Right hindlimb (tissue), 1 donor: ENCODE data around the gene ENPP3.
"Not testable (repeated sequence)": the region's sequence is repeated elsewhere in the genome, so short reads cannot be mapped to it uniquely, and the experiment has no call there.

Source experiments
- DNase-seq: peaks from one replicate; pipeline ENCODE4 v3.0.0-alpha.2; 2018

The ENPP3 gene

DNA sequence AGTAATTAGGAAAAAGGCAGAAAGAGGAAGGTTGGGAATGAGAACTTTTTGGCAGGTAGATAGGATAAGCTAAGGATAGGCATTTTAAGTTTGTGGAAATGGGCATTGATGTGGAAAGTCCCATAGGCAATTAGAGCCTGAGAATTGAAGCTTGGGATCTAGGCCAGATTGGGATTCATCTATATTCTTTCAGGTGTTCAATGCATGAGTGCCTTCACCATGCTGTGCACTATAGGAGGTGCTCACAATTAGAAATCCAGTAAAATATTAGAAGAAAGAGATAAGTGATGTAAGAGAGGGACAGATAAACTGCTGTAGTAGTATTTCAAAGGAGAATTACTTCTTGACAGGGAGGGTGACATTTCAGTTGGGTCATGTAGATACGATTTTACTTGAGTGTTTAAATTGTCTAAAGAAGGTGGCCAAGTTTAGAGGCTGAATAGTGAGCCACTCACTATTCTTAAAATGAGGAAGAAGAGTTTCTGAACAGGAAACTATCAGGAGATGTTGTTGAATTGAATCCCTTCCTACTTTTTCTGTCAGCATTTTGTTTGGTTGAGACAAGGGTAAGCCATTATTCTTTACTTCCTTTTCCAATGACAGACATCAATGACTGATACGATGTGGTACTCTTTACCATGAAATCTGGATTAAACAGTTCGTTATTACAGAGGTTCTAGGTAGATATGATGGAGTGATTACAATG is 104.7 kb downstream of the ENPP3 start:
- DNase-seq = no peak

DNA sequence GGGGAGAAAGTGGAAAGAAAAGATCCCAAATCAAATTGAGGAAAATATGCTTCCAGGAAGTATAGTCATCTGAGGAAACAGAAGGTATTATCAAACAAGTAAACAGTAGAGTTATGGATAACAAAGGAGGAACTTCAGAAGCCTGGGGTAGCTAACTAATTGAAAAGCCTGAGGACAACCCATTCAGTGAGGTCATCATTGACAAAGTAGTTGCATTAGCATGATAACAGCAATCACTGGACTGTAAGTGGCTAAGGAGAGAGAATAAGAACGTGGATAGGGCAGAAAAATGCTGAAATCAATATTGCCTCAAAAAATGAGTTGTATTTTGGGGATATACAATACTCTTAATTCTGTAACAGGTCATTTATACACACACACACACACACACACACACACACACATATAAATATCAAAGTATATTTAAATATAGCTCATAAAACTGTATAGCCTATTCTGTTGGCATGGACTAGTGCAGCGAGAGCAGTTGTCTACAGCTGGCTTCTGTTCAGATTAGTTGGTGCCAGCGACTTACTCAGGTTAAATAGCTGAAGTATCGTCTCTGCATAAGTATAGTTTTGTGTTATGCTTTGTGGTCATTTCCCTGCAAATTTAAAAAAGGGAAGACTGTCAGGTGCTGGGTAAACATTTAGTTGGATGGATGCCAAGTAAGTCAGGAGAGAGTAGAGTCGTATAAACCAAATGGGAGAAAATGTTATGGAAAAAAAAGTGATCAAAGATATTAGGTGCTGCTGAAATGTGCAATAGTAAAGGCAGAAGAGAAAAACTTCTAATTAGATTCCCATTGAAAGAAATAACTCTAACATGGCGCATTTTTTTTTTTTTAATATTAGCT is 107.6 kb downstream of the ENPP3 start:
- no peak for DNase-seq

GRCh38 chr6:131745476-131745875 is 108.4 kb downstream of the ENPP3 start:
- DNase-seq = no peak

DNA sequence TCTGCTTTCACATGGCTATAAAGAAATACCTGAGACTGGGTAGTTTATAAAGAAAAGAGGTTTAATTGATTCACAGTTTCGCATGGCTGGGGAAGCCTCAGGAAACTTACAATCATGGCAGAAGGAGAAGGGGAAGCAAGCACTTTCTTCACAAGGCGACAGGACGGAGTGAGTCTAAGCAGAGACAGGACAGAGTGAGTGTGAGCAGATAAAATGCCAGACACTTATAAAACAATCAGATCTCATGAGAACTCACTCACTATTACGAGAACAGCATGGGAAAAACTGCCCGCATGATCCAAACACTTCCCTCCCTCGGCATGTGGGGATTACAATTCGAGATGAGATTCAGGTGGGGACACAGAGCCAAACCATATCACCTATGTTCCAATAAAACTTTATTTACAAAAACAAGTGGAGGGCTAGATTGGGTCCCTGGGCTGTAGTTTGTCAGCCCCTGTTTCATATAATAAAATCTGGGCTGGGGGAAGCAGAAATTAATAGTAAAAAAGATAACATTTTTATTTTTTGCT is 110.8 kb downstream of the ENPP3 start:
- DNase-seq = no peak

DNA sequence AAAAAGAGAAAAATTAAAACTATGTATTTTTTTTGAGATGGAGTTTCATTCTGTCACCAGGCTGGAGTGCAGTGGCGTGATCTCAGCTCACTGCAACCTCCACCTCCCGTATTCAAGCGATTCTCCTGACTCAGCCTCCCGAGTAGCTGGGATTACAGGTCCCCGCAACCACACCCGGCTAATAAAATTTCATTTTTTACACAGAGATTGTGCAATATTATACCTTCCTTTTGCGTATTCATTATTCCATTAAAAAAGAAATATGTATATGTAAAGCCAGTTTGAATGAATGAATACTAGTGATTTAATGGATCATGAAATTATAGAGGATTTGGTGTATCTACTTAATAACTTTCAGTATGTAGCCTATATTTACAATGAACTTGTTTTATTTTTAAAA is 111.9 kb downstream of the ENPP3 start:
- no peak for DNase-seq

- DNase-seq = not testable (repeated sequence)
These were observed 114.1 kb downstream of the ENPP3 start for GRCh38 chr6:131751012-131751715.

GRCh38 chr6:131754088-131754487 is 117.0 kb downstream of the ENPP3 start:
- DNase-seq = no peak

- no peak for DNase-seq
These were observed 117.8 kb downstream of the ENPP3 start for GRCh38 chr6:131754715-131755567.

GRCh38 chr6:131755597-131755996 is 118.5 kb downstream of the ENPP3 start:
- DNase-seq = no peak

DNA sequence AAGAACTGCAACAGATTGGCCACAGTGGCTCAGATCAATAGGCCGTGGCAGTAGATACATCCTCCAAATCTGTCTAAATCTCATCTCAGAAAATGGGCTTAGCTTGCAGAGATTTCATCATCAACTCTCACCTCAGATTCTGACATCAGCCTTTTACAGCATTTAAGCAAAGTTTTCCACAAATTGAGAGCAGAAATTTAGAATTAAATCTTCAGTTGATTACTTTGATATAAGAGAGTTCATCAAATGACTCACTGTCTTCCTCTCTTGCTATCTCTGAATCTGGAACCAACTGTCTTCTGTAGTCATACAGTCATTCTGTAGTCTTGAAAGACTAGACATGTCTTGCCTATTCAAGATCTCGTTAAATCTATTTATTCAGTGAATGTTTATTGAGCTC is 118.9 kb downstream of the ENPP3 start:
- DNase-seq = no peak

DNA sequence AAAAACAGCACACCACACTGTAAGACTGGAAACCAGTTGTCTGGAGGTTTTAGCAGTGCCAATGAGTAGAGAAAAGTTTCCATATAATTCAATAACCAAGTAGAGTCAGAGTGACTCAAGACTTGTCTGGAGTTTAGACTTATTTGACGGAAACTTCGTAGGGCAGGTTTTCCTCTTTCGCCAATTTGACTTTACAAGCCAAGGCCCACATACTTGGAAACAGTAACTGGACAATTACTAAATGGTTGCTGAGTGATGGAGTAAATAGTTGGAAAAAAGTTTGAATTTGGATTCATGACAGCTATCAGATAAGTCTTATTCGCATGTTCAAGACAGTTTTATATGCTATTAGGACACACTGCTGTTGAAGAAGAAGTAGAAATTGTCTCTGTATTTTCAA is 121.8 kb downstream of the ENPP3 start:
- peak; percentile 42 for DNase-seq

GRCh38 chr6:131761060-131761761 is 124.1 kb downstream of the ENPP3 start:
- no peak for DNase-seq

DNA sequence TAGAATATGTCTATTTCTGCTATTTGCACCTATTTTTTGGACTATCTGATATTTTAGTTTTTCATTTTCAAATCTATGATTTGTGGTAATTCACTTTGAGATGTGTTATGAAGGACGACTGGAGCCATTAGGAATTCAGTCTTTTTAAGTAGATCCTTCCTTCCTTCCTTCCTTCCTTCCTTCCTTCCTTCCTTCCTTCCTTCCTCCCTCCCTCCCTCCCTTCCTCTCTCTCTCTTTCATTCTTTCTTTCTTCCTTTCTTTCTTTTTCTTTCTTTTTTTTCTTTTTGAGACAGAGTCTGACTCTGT is 124.6 kb downstream of the ENPP3 start:
- DNase-seq = no peak

- no peak for DNase-seq
These were observed 125.9 kb downstream of the ENPP3 start for GRCh38 chr6:131762984-131763383.

DNA sequence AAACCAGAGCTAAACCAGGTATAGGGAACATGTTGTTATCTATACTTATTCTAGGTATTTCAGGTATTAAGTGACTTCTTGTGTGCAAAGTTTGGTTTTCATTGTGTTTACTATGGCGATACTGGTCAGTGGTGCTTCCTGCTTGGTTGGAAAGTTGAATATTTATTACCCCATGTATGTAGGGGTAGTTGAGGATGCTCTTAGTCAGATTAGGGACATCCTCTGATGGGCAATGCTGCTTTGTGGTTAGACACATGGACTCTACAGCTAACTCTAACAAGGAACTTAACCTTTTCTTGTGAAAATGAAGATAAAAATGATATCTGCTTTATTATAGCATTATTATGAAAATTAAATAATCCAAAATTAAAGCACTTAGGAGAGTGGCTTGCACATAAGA is 126.6 kb downstream of the ENPP3 start:
- no peak for DNase-seq

GRCh38 chr6:131764350-131764749 is 127.2 kb downstream of the ENPP3 start:
- no peak for DNase-seq

- DNase-seq = peak; percentile 75
These were observed 128.1 kb downstream of the ENPP3 start for GRCh38 chr6:131765081-131765803.

GRCh38 chr6:131765804-131766135 is 128.7 kb downstream of the ENPP3 start:
- DNase-seq = no peak

- no peak for DNase-seq
These were observed 129.5 kb downstream of the ENPP3 start for GRCh38 chr6:131766631-131767030.

- no peak for DNase-seq
These were observed 131.9 kb downstream of the ENPP3 start for GRCh38 chr6:131768964-131769363.

DNA sequence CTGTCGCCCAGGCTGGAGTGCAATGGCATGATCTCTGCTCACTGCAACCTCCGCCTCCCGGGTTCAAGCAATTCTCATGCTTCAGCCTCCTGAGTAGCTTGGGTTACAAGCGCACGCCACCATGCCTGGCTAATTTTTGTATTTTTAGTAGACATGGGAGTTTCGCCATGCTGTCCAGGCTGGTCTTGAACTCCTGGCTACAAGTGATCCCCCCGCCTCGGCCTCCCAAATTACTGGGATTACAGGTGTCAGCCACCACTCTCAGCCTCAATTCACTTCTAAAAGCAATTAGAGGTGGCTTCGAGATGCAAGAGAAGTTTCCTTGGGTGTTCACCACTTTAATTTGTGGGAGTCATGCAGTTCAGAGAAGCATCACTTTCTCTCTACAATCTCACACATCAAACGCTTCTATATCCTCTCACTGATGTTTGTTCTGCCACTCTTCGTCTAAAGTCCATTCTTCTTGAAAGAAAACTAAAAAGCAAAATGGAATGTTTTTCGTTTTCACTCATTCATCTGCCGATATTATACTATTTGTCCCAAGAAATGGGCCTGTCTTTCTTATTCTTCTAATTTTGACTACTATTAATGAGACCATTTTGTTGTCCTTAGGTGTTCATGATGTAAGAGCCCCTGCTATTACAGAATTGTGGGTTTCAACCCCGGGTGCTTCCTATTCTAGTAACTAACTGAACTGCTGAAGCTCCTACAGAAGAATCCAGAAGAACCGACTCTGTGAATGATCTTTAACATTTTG is 132.5 kb downstream of the ENPP3 start:
- DNase-seq = no peak
